HEK293 (cell line): ENCODE data around the gene SPESP1.

Experiments used
- CTCF ChIP-seq: fragments of 450-650 bp; formaldehyde crosslinking; IDR thresholded peaks from 2 replicates; pipeline ENCODE4 v1.5.1; 2016; ENCODE audit warnings: missing biosample characterization, missing genetic modification characterization
- SP2 ChIP-seq: fragments of 450-650 bp; formaldehyde crosslinking; IDR thresholded peaks from 2 replicates; pipeline ENCODE4 v1.5.1; 2016; ENCODE audit warnings: missing biosample characterization, missing genetic modification characterization
- ZBTB21 ChIP-seq: fragments of 450-650 bp; formaldehyde crosslinking; IDR thresholded peaks from 2 replicates; pipeline ENCODE4 v1.5.1; 2017; ENCODE audit warnings: missing biosample characterization, missing genetic modification characterization
- ZBTB26 ChIP-seq: fragments of 450-650 bp; formaldehyde crosslinking; optimal IDR thresholded peaks from 2 replicates; pipeline ENCODE3; 2016; ENCODE audit warnings: missing biosample characterization, mild to moderate bottlenecking, missing genetic modification characterization
- ZNF2 ChIP-seq: fragments of 450-650 bp; formaldehyde crosslinking; IDR thresholded peaks from 2 replicates; pipeline ENCODE4 v1.5.1; 2016; ENCODE audit warnings: missing biosample characterization, missing genetic modification characterization
- ZNF26 ChIP-seq: fragments of 450-650 bp; formaldehyde crosslinking; IDR thresholded peaks from 2 replicates; pipeline ENCODE4 v1.5.1; 2016; ENCODE audit warnings: missing biosample characterization, missing genetic modification characterization
- ZNF449 ChIP-seq: fragments of 450-650 bp; formaldehyde crosslinking; IDR thresholded peaks from 2 replicates; pipeline ENCODE4 v1.5.1; 2017; ENCODE audit warnings: missing biosample characterization, mild to moderate bottlenecking, missing genetic modification characterization, moderate library complexity
- ZNF626 ChIP-seq: fragments of 450-650 bp; sonication (Bioruptor Pico); formaldehyde crosslinking; IDR thresholded peaks from 2 replicates; pipeline ENCODE4 v1.5.1; 2018; ENCODE audit warnings: missing biosample characterization, missing genetic modification characterization, inconsistent platforms
- ZNF639 ChIP-seq: fragments of 450-650 bp; formaldehyde crosslinking; IDR thresholded peaks from 2 replicates; pipeline ENCODE4 v1.5.1; 2016; ENCODE audit warnings: missing biosample characterization, missing genetic modification characterization

- TF ChIP-seq ZBTB26 (tag by site-specific recombination) = no peak
- no peak for TF ChIP-seq CTCF
- TF ChIP-seq ZNF449 (tag by site-specific recombination) = no peak
- no peak for TF ChIP-seq ZNF639 (tag by site-specific recombination)
- TF ChIP-seq ZNF626 (tag by site-specific recombination) = no peak
- no peak for TF ChIP-seq ZBTB21 (tag by site-specific recombination)
- no peak for TF ChIP-seq ZNF2
- TF ChIP-seq ZNF26 (tag by site-specific recombination) = no peak
- no peak for TF ChIP-seq SP2 (tag by site-specific recombination)
These were observed 53.7 kb downstream of the SPESP1 start for GRCh38 chr15:68983961-68984481.
